ENCODE data around the gene SEC24B.

DNA sequence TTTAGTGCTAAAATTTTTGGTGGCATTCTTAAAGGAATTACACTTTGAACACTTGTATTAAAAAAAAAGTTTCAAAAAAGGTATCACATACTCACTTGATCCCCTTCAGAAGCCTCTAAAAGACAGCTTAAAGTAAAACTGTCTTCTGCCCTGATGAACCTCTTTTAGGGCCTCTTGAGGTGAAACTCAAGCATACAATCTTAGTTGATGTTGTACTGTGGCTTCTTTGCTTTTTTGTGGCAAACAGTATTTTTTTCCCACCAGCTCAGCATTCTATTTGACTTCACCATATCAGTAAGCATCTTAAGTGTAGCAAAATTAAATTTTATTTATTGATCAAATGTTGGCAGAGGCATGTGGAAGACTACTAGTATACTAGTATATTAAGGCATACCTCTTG, 13.7 kb downstream of the SEC24B start:
- no peak for TF ChIP-seq POLR2A (IDR thresholded peaks at IDR 0.05; ENCODE audit: extremely low read depth, insufficient read length)
- TF ChIP-seq, protein P1, sequence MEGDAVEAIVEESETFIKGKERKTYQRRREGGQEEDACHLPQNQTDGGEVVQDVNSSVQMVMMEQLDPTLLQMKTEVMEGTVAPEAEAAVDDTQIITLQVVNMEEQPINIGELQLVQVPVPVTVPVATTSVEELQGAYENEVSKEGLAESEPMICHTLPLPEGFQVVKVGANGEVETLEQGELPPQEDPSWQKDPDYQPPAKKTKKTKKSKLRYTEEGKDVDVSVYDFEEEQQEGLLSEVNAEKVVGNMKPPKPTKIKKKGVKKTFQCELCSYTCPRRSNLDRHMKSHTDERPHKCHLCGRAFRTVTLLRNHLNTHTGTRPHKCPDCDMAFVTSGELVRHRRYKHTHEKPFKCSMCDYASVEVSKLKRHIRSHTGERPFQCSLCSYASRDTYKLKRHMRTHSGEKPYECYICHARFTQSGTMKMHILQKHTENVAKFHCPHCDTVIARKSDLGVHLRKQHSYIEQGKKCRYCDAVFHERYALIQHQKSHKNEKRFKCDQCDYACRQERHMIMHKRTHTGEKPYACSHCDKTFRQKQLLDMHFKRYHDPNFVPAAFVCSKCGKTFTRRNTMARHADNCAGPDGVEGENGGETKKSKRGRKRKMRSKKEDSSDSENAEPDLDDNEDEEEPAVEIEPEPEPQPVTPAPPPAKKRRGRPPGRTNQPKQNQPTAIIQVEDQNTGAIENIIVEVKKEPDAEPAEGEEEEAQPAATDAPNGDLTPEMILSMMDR (IDR thresholded peaks at IDR 0.05; ENCODE audit: low read depth, low read length): no peak
- TF ChIP-seq, protein P2, sequence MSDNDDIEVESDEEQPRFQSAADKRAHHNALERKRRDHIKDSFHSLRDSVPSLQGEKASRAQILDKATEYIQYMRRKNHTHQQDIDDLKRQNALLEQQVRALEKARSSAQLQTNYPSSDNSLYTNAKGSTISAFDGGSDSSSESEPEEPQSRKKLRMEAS (IDR thresholded peaks at IDR 0.05; ENCODE audit: low read depth, low read length): no peak
- TF ChIP-seq MYC (IDR thresholded peaks at IDR 0.05; ENCODE audit: low read depth, low read length): no peak

Measured in NB4 (cell line).